IMR-90 (cell line): ENCODE data around the gene LY6G5C. TPM values are rescaled to one million over a fixed set of nuclear protein-coding genes. Genes with fewer than 3 reads are reported as not detected.

Source experiments
- ATAC-seq: fragments of 200-7000 bp; cut with Tn5 transposase; 2 replicates; pipeline ENCODE4 v1.9.1; 2020; ENCODE audit warnings: low read depth, mild to moderate bottlenecking, moderate library complexity
- BruUV-seq: library from RNA; stranded (reverse); fragments of 400-500 nt; replicated peaks from 2 replicates; lab custom pipeline; 2021; lab: Mats Ljungman, UMichigan
- CTCF ChIA-PET: fragments of 300-600 bp; formaldehyde crosslinking; extraction: SDS; loops from one replicate; lab custom pipeline; 2021; ENCODE audit warnings: antibody characterized with exemption; lab: Yijun Ruan, JAX
- POLR2A ChIA-PET: fragments of 300-600 bp; sonication (Branson Sonifier 250); formaldehyde crosslinking; loops from one replicate; lab custom pipeline; 2022; ENCODE audit warnings: antibody characterized with exemption; ENCODE audit not compliant: unreplicated experiment; lab: Charles Lee
- DNase-seq: peaks from one replicate; pipeline ENCODE4 v3.0.0; 2013
- H2AFZ ChIP-seq: replicated peaks from 2 replicates; pipeline ENCODE3; 2013; ENCODE audit warnings: low read length, mild to moderate bottlenecking; ENCODE audit not compliant: poor library complexity
- H2AK5ac ChIP-seq: 2 replicates; pipeline ENCODE4 v1.6.1; 2013; ENCODE audit warnings: low read depth, low read length, inconsistent platforms
- H2AK9ac ChIP-seq: replicated peaks from 2 replicates; pipeline ENCODE3; 2013; ENCODE audit warnings: mild to moderate bottlenecking, low read depth, low read length, moderate library complexity; ENCODE audit not compliant: poor library complexity
- H2BK120ac ChIP-seq: 2 replicates; pipeline ENCODE4 v1.6.1; 2013; ENCODE audit warnings: low read depth, low read length, inconsistent platforms
- H2BK15ac ChIP-seq: 3 replicates; pipeline ENCODE4 v1.6.1; 2013; ENCODE audit warnings: low read depth, low read length, inconsistent platforms
- H2BK20ac ChIP-seq: 2 replicates; pipeline ENCODE4 v1.6.1; 2013; ENCODE audit warnings: low read depth, mild to moderate bottlenecking, inconsistent platforms, low read length, moderate library complexity
- H2BK5ac ChIP-seq: 2 replicates; pipeline ENCODE4 v1.6.1; 2013; ENCODE audit warnings: mild to moderate bottlenecking, low read depth, low read length, inconsistent platforms; ENCODE audit not compliant: poor library complexity, severe bottlenecking
- H3K14ac ChIP-seq: replicated peaks from 2 replicates; pipeline ENCODE4 v1.6.1; 2013; ENCODE audit warnings: low read depth, low read length, inconsistent platforms
- H3K18ac ChIP-seq: 2 replicates; pipeline ENCODE4 v1.6.1; 2013; ENCODE audit warnings: low read depth, low read length, control low read depth
- H3K23ac ChIP-seq: 2 replicates; pipeline ENCODE4 v1.6.1; 2013; ENCODE audit warnings: low read depth, low read length, inconsistent platforms
- H3K27ac ChIP-seq: 2 replicates; pipeline ENCODE4 v1.5.1; 2013; ENCODE audit warnings: mild to moderate bottlenecking, control low read depth, low read length; ENCODE audit not compliant: insufficient read depth
- H3K27me3 ChIP-seq: 2 replicates; pipeline ENCODE4 v1.6.1; 2013; ENCODE audit warnings: low read length; ENCODE audit not compliant: control insufficient read depth, insufficient read depth
- H3K36me3 ChIP-seq: 2 replicates; pipeline ENCODE4 v1.6.1; 2013; ENCODE audit warnings: low read length, mixed read lengths; ENCODE audit not compliant: control insufficient read depth, insufficient read depth
- H3K4ac ChIP-seq: 2 replicates; pipeline ENCODE4 v1.6.1; 2013; ENCODE audit warnings: low read depth, low read length, inconsistent platforms
- H3K4me1 ChIP-seq: 2 replicates; pipeline ENCODE4 v1.6.1; 2013; ENCODE audit warnings: low read length, mixed read lengths; ENCODE audit not compliant: control insufficient read depth, insufficient read depth
- H3K4me2 ChIP-seq: 2 replicates; pipeline ENCODE4 v1.6.1; 2013; ENCODE audit warnings: low read depth, mild to moderate bottlenecking, control low read depth, low read length, moderate library complexity
- H3K4me3 ChIP-seq: 2 replicates; pipeline ENCODE4 v1.5.1; 2013; ENCODE audit warnings: low read depth, mild to moderate bottlenecking, control low read depth, low read length, moderate library complexity; ENCODE audit not compliant: insufficient read depth
- H3K56ac ChIP-seq: 2 replicates; pipeline ENCODE4 v1.6.1; 2013; ENCODE audit warnings: low read length, inconsistent platforms; ENCODE audit not compliant: insufficient read depth; ENCODE audit errors: extremely low read depth
- H3K79me1 ChIP-seq, 2 experiments: 2 replicates each; pipeline ENCODE4 v1.6.1; 2013; ENCODE audit warnings: low read length in 2 of 2, inconsistent platforms in 1 of 2, low read depth in 1 of 2
- H3K9ac ChIP-seq: 2 replicates; pipeline ENCODE4 v1.6.1; 2013; ENCODE audit warnings: low read depth, low read length, control low read depth
- H3K9me1 ChIP-seq: 2 replicates; pipeline ENCODE4 v1.6.1; 2013; ENCODE audit warnings: low read length, inconsistent platforms; ENCODE audit not compliant: insufficient read depth
- H3K9me3 ChIP-seq: 2 replicates; pipeline ENCODE4 v1.6.1; 2013; ENCODE audit warnings: low read length; ENCODE audit not compliant: control insufficient read depth, insufficient read depth
- H4K20me1 ChIP-seq: 2 replicates; pipeline ENCODE4 v1.6.1; 2013; ENCODE audit warnings: low read length, inconsistent platforms; ENCODE audit not compliant: insufficient read depth
- H4K5ac ChIP-seq: 2 replicates; pipeline ENCODE4 v1.6.1; 2013; ENCODE audit warnings: mild to moderate bottlenecking, low read depth, low read length, control low read depth
- H4K8ac ChIP-seq, 2 experiments: 2 replicates each; pipeline ENCODE4 v1.6.1; 2013; ENCODE audit warnings: low read depth in 2 of 2, low read length in 2 of 2, control low read depth in 1 of 2, inconsistent platforms in 1 of 2
- H4K91ac ChIP-seq: 2 replicates; pipeline ENCODE4 v1.6.1; 2013; ENCODE audit warnings: low read depth, low read length, inconsistent platforms; ENCODE audit not compliant: insufficient read depth
- BHLHE40 ChIP-seq: fragments of 150-350 bp; IDR thresholded peaks from 2 replicates; pipeline ENCODE4 v1.6.1; 2016; ENCODE audit warnings: mild to moderate bottlenecking, low read depth, low read length
- CEBPB ChIP-seq: IDR thresholded peaks from 2 replicates; pipeline ENCODE4 v1.6.1; 2012; ENCODE audit warnings: low read depth, low read length, improper control_type of control experiment
- CHD1 ChIP-seq: IDR thresholded peaks from 2 replicates; pipeline ENCODE4 v1.6.1; 2012; ENCODE audit warnings: low read depth, low read length, improper control_type of control experiment
- FOS ChIP-seq: fragments of 150-350 bp; IDR thresholded peaks from 2 replicates; pipeline ENCODE4 v1.6.1; 2016; ENCODE audit warnings: low read depth, low read length
- MAFK ChIP-seq: IDR thresholded peaks from 2 replicates; pipeline ENCODE4 v1.6.1; 2012; ENCODE audit warnings: low read depth, low read length, improper control_type of control experiment
- MAZ ChIP-seq: IDR thresholded peaks from 2 replicates; pipeline ENCODE4 v1.6.1; 2012; ENCODE audit warnings: low read depth, mild to moderate bottlenecking, low read length, improper control_type of control experiment, moderate library complexity, borderline replicate concordance
- MXI1 ChIP-seq: IDR thresholded peaks from 2 replicates; pipeline ENCODE4 v1.6.1; 2012; ENCODE audit warnings: low read depth, mild to moderate bottlenecking, low read length, moderate library complexity, borderline replicate concordance
- NFE2L2 ChIP-seq: fragments of 150-350 bp; IDR thresholded peaks from 2 replicates; pipeline ENCODE4 v1.6.1; 2016; ENCODE audit warnings: low read depth, mild to moderate bottlenecking, low read length
- POLR2A ChIP-seq: IDR thresholded peaks from 2 replicates; pipeline ENCODE4 v1.6.1; 2012; ENCODE audit warnings: mild to moderate bottlenecking, low read depth, low read length
- RAD21 ChIP-seq: IDR thresholded peaks from 2 replicates; pipeline ENCODE4 v1.6.1; 2012; ENCODE audit warnings: low read length, improper control_type of control experiment
- RCOR1 ChIP-seq: IDR thresholded peaks from 2 replicates; pipeline ENCODE4 v1.6.1; 2012; ENCODE audit warnings: mild to moderate bottlenecking, low read length, improper control_type of control experiment; ENCODE audit not compliant: insufficient replicate concordance
- RFX5 ChIP-seq: IDR thresholded peaks from 2 replicates; pipeline ENCODE4 v1.8.0; 2012; ENCODE audit warnings: low read depth, mild to moderate bottlenecking, low read length, moderate library complexity
- SMC3 ChIP-seq: fragments of 150-350 bp; IDR thresholded peaks from 2 replicates; pipeline ENCODE4 v1.6.1; 2016; ENCODE audit warnings: low read depth, mild to moderate bottlenecking, antibody characterized with exemption, low read length, moderate library complexity
- WGBS, 2 experiments: methylation state at CpG; one replicate each; pipeline versions ENCODE4 v1.1.5 to v1.1.7; 2013; ENCODE audit warnings: missing lambda C conversion rate in 2 of 2; ENCODE audit not compliant: insufficient read length in 1 of 2; ENCODE audit errors: extremely low coverage in 2 of 2; 5-methylcytosine and 5-hydroxymethylcytosine counted together
- dilution Hi-C: fragments of 300-500 bp; cut with HindIII; formaldehyde crosslinking; loops from one replicate; pipeline ENCODE4 v1.14.3; 2018; ENCODE audit warnings: low sequenced_read_pairs; ENCODE audit not compliant: unreplicated experiment
- in situ Hi-C: fragments of 300-500 bp; cut with MboI; formaldehyde crosslinking; loops from 3 replicates; pipeline ENCODE4 v1.14.3; 2019; ENCODE audit warnings: low sequenced_read_pairs, inconsistent platforms, mixed read lengths
- intact Hi-C: fragments of 100-400 bp; cut with micrococcal nuclease; formaldehyde crosslinking; loops from 2 replicates; pipeline ENCODE4 v1.10.0; 2022
- polyA plus RNA-seq, 3 experiments: library from polyadenylated mRNA; depleted of rRNA; stranded (reverse); fragments of >200 nt; gene quantifications; 2 replicates each; pipeline ENCODE4 v1.2.3, GENCODE V29; 2012; ENCODE audit warnings: low replicate concordance in 1 of 3
- total RNA-seq: library from RNA; depleted of rRNA; stranded (reverse); fragments of >200 nt; gene quantifications from 2 replicates; pipeline ENCODE4 v1.2.3, GENCODE V29; 2012
- TF ChIP-seq, protein P1 (sequence below): fragments of 150-350 bp; IDR thresholded peaks from 2 replicates; pipeline ENCODE4 v1.6.1; 2017; ENCODE audit warnings: mild to moderate bottlenecking, antibody characterized with exemption, low read length, low read depth
- TF ChIP-seq, protein P2 (sequence below): fragments of 150-350 bp; IDR thresholded peaks from 2 replicates; pipeline ENCODE4 v1.6.1; 2016; ENCODE audit warnings: low read depth, mild to moderate bottlenecking, low read length, moderate library complexity, borderline replicate concordance

The LY6G5C gene
- total and polyA plus RNA-seq, 2 of the 4 experiments (the other 2 are of a cell fraction): 0.18 to 2.0 TPM

DNA sequence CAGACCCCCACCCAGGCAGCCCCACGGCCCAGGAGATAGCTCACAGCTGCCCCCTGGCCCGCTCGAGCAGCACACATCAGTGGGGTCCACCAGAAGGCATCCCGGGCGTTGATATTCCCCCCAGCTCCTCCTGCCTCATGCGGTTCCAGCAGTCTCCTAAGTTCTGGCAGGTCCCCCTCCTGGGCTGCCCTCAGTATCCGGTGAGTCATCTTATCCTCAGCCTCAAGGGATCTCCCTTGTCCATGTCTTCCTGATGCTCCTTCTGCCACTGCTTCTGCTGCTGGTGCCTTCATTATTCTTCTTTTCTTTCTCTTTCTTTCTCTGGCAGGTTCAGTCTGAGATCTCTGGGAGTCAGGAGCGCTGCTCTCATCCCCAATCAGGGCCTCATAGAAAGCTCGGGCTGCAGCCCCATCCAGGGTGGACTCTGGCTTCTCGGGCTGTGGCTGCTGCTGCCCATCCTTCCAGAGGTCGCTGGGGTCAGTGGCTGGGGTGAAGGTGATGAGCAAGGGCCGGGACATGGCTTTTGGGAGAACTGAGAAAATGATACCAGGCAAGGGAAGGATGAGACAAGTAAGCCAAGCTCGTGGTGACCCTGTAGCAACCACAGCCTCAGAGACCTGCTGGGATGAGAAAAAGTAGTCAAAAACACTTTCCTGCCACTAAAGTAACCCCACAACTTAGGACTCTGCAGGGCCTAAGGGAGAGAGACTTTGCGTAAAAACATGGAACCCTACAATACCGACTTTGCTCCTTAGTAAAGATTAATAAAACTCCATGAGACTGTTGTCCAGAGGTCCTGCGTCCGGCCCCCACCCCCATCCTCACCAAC, 16.7 kb downstream of the LY6G5C start:
- peak overlapping the region; percentile 74 for H3K4me2 ChIP-seq
- H3K4me1 ChIP-seq: peaks cover 14% of the 10 kb centered on the region
- peak; percentile 49; the same call in 1 of the 2 replicates for TF ChIP-seq MAZ
- no peak for TF ChIP-seq SMC3
- 0 out of 2 replicates have a peak, but pooled peaks have one; percentile 22 for TF ChIP-seq MXI1
- no peak for TF ChIP-seq BHLHE40
- TF ChIP-seq POLR2A: 0 out of 2 replicates have a peak, but pooled peaks have one; percentile 32
- TF ChIP-seq RFX5: no peak
- TF ChIP-seq RCOR1: no peak
- no peak for TF ChIP-seq MAFK
- no peak for TF ChIP-seq CEBPB
- TF ChIP-seq, protein P1, sequence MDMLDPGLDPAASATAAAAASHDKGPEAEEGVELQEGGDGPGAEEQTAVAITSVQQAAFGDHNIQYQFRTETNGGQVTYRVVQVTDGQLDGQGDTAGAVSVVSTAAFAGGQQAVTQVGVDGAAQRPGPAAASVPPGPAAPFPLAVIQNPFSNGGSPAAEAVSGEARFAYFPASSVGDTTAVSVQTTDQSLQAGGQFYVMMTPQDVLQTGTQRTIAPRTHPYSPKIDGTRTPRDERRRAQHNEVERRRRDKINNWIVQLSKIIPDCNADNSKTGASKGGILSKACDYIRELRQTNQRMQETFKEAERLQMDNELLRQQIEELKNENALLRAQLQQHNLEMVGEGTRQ: no peak
- TF ChIP-seq, protein P2, sequence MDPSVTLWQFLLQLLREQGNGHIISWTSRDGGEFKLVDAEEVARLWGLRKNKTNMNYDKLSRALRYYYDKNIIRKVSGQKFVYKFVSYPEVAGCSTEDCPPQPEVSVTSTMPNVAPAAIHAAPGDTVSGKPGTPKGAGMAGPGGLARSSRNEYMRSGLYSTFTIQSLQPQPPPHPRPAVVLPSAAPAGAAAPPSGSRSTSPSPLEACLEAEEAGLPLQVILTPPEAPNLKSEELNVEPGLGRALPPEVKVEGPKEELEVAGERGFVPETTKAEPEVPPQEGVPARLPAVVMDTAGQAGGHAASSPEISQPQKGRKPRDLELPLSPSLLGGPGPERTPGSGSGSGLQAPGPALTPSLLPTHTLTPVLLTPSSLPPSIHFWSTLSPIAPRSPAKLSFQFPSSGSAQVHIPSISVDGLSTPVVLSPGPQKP: no peak
- no peak; the same call in 1 of the 2 replicates for TF ChIP-seq CHD1
- no peak for TF ChIP-seq NFE2L2
- TF ChIP-seq FOS: peak; percentile 72; the same call in 1 of the 2 replicates
- no peak; the same call in 1 of the 2 replicates for TF ChIP-seq RAD21
- WGBS, 2 experiments: 7% methylated on average over 9 of the region's 17 CpGs; no CpG with 5 or more reads in 1 of the 2 experiments
- H3K27ac ChIP-seq: peak overlapping the region; percentile 80
- H3K9ac ChIP-seq: peak overlapping the region; percentile 67
- H4K8ac ChIP-seq: peak overlapping the region; percentile 44 to 98
- no peaks in the 10 kb centered on the region for H3K27me3 ChIP-seq
- peaks cover 25% of the 10 kb centered on the region for H3K36me3 ChIP-seq
- peak overlapping the region; percentile 30 for H3K18ac ChIP-seq
- H2BK15ac ChIP-seq: peak overlapping the region; percentile 63; the same call in 2 of the 3 replicates
- ChIA-PET CTCF (interaction anchor here (0.9 to 1.3 kb wide), 2 partner anchors 11 to 12 kb away, joined by 3 to 5 read pairs; partner anchors contain the start of gene BAG6), POLR2A (interaction anchor here (0.7 to 1.4 kb wide), 3 partner anchors 12 to 66 kb away, joined by 3 to 8 read pairs (median 3); partner anchors contain the start of gene BAG6)
- H2BK5ac ChIP-seq: peak overlapping the region; percentile 82
- peak overlapping the region; percentile 84 for H2AK5ac ChIP-seq
- peak overlapping the region; percentile 80 for H4K91ac ChIP-seq
- H3K9me1 ChIP-seq: 0 out of 2 replicates have a peak, but pooled peaks cover 3% of the 10 kb centered on the region
- H3K14ac ChIP-seq: peak overlapping the region; percentile 85
- intact Hi-C loops (loop anchor here (2.0 to 5.0 kb wide), 2 partner anchors 117 to 168 kb away; partner anchors contain the start of genes ATP6V1G2 and NFKBIL1), in situ Hi-C loops (no loop called here), dilution Hi-C loops (no loop called here)
- peak overlapping the region; percentile 74 for H3K4me3 ChIP-seq
- peaks cover 5% of the 10 kb centered on the region for H4K20me1 ChIP-seq
- BruUV-seq: TSS peak; percentile 42
- DNase-seq: peak; percentile 89
- peak overlapping the region; percentile 80 for H3K4ac ChIP-seq
- H3K23ac ChIP-seq: peak overlapping the region; percentile 78
- peak overlapping the region; percentile 65 for H2BK20ac ChIP-seq
- no peaks in the 10 kb centered on the region for H3K9me3 ChIP-seq
- peak overlapping the region; percentile 46 for H3K56ac ChIP-seq
- ATAC-seq: peak; percentile 22
- peak overlapping the region; percentile 45 for H4K5ac ChIP-seq
- peak overlapping the region; percentile 75 for H2BK120ac ChIP-seq
- H3K79me1 ChIP-seq: peaks cover 10 to 83% of the 10 kb centered on the region in 2 experiments
- peak overlapping the region; percentile 90 for H2AFZ ChIP-seq
- H2AK9ac ChIP-seq: peak overlapping the region; percentile 99
